ENCODE results near the gene ZNF768.

GRCh38 chr16:30558789-30559377 is 32.5 kb upstream of the ZNF768 start:
- TF ChIP-seq, protein P1, sequence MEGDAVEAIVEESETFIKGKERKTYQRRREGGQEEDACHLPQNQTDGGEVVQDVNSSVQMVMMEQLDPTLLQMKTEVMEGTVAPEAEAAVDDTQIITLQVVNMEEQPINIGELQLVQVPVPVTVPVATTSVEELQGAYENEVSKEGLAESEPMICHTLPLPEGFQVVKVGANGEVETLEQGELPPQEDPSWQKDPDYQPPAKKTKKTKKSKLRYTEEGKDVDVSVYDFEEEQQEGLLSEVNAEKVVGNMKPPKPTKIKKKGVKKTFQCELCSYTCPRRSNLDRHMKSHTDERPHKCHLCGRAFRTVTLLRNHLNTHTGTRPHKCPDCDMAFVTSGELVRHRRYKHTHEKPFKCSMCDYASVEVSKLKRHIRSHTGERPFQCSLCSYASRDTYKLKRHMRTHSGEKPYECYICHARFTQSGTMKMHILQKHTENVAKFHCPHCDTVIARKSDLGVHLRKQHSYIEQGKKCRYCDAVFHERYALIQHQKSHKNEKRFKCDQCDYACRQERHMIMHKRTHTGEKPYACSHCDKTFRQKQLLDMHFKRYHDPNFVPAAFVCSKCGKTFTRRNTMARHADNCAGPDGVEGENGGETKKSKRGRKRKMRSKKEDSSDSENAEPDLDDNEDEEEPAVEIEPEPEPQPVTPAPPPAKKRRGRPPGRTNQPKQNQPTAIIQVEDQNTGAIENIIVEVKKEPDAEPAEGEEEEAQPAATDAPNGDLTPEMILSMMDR (IDR thresholded peaks at IDR 0.05), result no peak
- no peak for TF ChIP-seq EZH2 (IDR thresholded peaks at IDR 0.05)

Measured in neural progenitor cell (in vitro differentiated cells).